ENCODE results near the gene ZMYND19. TPM values are rescaled to one million over a fixed set of nuclear protein-coding genes. Genes with fewer than 3 reads are reported as not detected.

ZMYND19 gene
- total and polyA plus RNA-seq, 2 of the 4 experiments (the other 2 are of a cell fraction): 14.3 to 21.4 TPM

- peaks cover 11% of the 10 kb centered on the region for H3K4me1 ChIP-seq (ENCODE audit: control insufficient read depth, insufficient read depth, low read length)
- no peak overlapping the region for H2BK15ac ChIP-seq (ENCODE audit: low read depth, low read length)
- H3K4me2 ChIP-seq (ENCODE audit: low read depth, low read length): peak overlapping the region; percentile 99
- H2AK5ac ChIP-seq (ENCODE audit: low read depth, low read length): no peak overlapping the region
- no peak overlapping the region for H2BK20ac ChIP-seq (ENCODE audit: low read depth, low read length)
- no peak overlapping the region for H4K91ac ChIP-seq (ENCODE audit: insufficient read depth, low read depth, low read length)
- POLR2A ChIA-PET (ENCODE audit: unreplicated experiment): no interaction called here
- H3K18ac ChIP-seq (ENCODE audit: low read depth, low read length): no peak overlapping the region
- peaks cover 60% of the 10 kb centered on the region for H4K20me1 ChIP-seq (ENCODE audit: insufficient read depth, low read length)
- ATAC-seq (ENCODE audit: low read depth): no peak
- H3K56ac ChIP-seq (ENCODE audit: extremely low read depth, insufficient read depth, low read length): 0 out of 2 replicates have a peak overlapping the region, but pooled peaks have one; percentile 55
- no peak overlapping the region for H3K14ac ChIP-seq (replicated peaks; ENCODE audit: low read depth, low read length)
- no peak overlapping the region for H3K4ac ChIP-seq (ENCODE audit: low read depth, low read length)
- H3K23ac ChIP-seq (ENCODE audit: low read depth, low read length): peak overlapping the region; percentile 50; the same call in 1 of the 2 replicates
- no peak for TF ChIP-seq CHD1 (IDR thresholded peaks at IDR 0.05; ENCODE audit: low read depth, low read length)
- TF ChIP-seq NFE2L2 (IDR thresholded peaks at IDR 0.05; ENCODE audit: low read depth, low read length): no peak
- no peak for TF ChIP-seq BHLHE40 (IDR thresholded peaks at IDR 0.05; ENCODE audit: low read depth, low read length)
- no peak for TF ChIP-seq RCOR1 (IDR thresholded peaks at IDR 0.05; ENCODE audit: insufficient replicate concordance, low read length)
- no peak for TF ChIP-seq RAD21 (IDR thresholded peaks at IDR 0.05; ENCODE audit: low read length)
- TF ChIP-seq, protein P1, sequence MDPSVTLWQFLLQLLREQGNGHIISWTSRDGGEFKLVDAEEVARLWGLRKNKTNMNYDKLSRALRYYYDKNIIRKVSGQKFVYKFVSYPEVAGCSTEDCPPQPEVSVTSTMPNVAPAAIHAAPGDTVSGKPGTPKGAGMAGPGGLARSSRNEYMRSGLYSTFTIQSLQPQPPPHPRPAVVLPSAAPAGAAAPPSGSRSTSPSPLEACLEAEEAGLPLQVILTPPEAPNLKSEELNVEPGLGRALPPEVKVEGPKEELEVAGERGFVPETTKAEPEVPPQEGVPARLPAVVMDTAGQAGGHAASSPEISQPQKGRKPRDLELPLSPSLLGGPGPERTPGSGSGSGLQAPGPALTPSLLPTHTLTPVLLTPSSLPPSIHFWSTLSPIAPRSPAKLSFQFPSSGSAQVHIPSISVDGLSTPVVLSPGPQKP (IDR thresholded peaks at IDR 0.05; ENCODE audit: borderline replicate concordance, low read depth, low read length): no peak
- TF ChIP-seq SMC3 (IDR thresholded peaks at IDR 0.05; ENCODE audit: low read depth, low read length): no peak
- TF ChIP-seq, protein P2, sequence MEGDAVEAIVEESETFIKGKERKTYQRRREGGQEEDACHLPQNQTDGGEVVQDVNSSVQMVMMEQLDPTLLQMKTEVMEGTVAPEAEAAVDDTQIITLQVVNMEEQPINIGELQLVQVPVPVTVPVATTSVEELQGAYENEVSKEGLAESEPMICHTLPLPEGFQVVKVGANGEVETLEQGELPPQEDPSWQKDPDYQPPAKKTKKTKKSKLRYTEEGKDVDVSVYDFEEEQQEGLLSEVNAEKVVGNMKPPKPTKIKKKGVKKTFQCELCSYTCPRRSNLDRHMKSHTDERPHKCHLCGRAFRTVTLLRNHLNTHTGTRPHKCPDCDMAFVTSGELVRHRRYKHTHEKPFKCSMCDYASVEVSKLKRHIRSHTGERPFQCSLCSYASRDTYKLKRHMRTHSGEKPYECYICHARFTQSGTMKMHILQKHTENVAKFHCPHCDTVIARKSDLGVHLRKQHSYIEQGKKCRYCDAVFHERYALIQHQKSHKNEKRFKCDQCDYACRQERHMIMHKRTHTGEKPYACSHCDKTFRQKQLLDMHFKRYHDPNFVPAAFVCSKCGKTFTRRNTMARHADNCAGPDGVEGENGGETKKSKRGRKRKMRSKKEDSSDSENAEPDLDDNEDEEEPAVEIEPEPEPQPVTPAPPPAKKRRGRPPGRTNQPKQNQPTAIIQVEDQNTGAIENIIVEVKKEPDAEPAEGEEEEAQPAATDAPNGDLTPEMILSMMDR (conservative IDR thresholded peaks at IDR 0.05; ENCODE audit: low read depth, low read length): no peak
- no peak for TF ChIP-seq MXI1 (IDR thresholded peaks at IDR 0.05; ENCODE audit: borderline replicate concordance, low read depth, low read length)
- TF ChIP-seq FOS (IDR thresholded peaks at IDR 0.05; ENCODE audit: low read depth, low read length): no peak
- TF ChIP-seq RFX5 (IDR thresholded peaks at IDR 0.05; ENCODE audit: low read depth, low read length): no peak
- no peak for TF ChIP-seq MAZ (IDR thresholded peaks at IDR 0.05; ENCODE audit: borderline replicate concordance, low read depth, low read length)
- TF ChIP-seq, protein P3, sequence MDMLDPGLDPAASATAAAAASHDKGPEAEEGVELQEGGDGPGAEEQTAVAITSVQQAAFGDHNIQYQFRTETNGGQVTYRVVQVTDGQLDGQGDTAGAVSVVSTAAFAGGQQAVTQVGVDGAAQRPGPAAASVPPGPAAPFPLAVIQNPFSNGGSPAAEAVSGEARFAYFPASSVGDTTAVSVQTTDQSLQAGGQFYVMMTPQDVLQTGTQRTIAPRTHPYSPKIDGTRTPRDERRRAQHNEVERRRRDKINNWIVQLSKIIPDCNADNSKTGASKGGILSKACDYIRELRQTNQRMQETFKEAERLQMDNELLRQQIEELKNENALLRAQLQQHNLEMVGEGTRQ (IDR thresholded peaks at IDR 0.05; ENCODE audit: low read depth, low read length): no peak
- TF ChIP-seq POLR2A (IDR thresholded peaks at IDR 0.05; ENCODE audit: low read depth, low read length): no peak
- H4K5ac ChIP-seq (ENCODE audit: low read depth, low read length): no peak overlapping the region
- no peak overlapping the region for H3K27ac ChIP-seq (ENCODE audit: insufficient read depth, low read length)
- no TSS peak for BruUV-seq (replicated peaks)
- H3K9me1 ChIP-seq (ENCODE audit: insufficient read depth, low read length): peaks cover 14% of the 10 kb centered on the region
- dilution Hi-C loops (cut with HindIII; ENCODE audit: low sequenced_read_pairs, unreplicated experiment): no loop called here
- peak overlapping the region; percentile 100 for H3K9ac ChIP-seq (ENCODE audit: low read depth, low read length)
- intact Hi-C loops (cut with micrococcal nuclease): no loop called here
- in situ Hi-C loops (cut with MboI; ENCODE audit: low sequenced_read_pairs): no loop called here
- DNase-seq: no peak
- peak overlapping the region; percentile 93 for H3K4me3 ChIP-seq (ENCODE audit: insufficient read depth, low read depth, low read length)
- H3K36me3 ChIP-seq (ENCODE audit: control insufficient read depth, insufficient read depth, low read length): peaks cover 21% of the 10 kb centered on the region
- no peak overlapping the region for H2BK120ac ChIP-seq (ENCODE audit: low read depth, low read length)
- H4K8ac ChIP-seq (ENCODE audit: low read depth in 2 of 2, low read length in 2 of 2): no peak overlapping the region
- H2BK5ac ChIP-seq (ENCODE audit: low read depth, low read length, poor library complexity, severe bottlenecking): no peak overlapping the region
- no peaks in the 10 kb centered on the region for H3K27me3 ChIP-seq (ENCODE audit: control insufficient read depth, insufficient read depth, low read length)
- no CpG with 5 or more reads among the region's 4 CpGs for WGBS, 2 experiments (ENCODE audit: extremely low coverage in 2 of 2, insufficient read length in 1 of 2)
- H2AK9ac ChIP-seq (replicated peaks; ENCODE audit: low read depth, low read length, poor library complexity): no peak overlapping the region
- H3K9me3 ChIP-seq (ENCODE audit: control insufficient read depth, insufficient read depth, low read length): no peaks in the 10 kb centered on the region
- peaks cover 22 to 69% of the 10 kb centered on the region in 2 experiments for H3K79me1 ChIP-seq (ENCODE audit: low read depth in 1 of 2, low read length in 2 of 2)
- H2AFZ ChIP-seq (replicated peaks; ENCODE audit: low read length, poor library complexity): no peak overlapping the region
- CTCF ChIA-PET: no interaction called here
Measured at GRCh38 chr9:137620048-137620405, 29.7 kb upstream of the ZMYND19 start.
